Spleen (tissue), 13 donors: ENCODE data around the gene NDUFB3. TPM values are rescaled to one million over a fixed set of nuclear protein-coding genes. Genes with fewer than 3 reads are reported as not detected.
A peak's percentile ranks its signal among the peaks of the same experiment; 100 is the strongest.
"Not testable (repeated sequence)": the region's sequence is repeated elsewhere in the genome, so short reads cannot be mapped to it uniquely, and the experiment has no call there.

ENCODE experiments used
- DNase-seq: peaks from one replicate; pipeline ENCODE4 v3.0.0-alpha.2; 2020
- H3K27ac ChIP-seq, 8 donors: fragments of 200-600 bp; sonication (generic) in 7 of 8; 1 replicate in 4 of 8; 2 replicates in 4 of 8; pipeline versions ENCODE4 v1.5.0 to v1.8.0; 2016 to 2021; ENCODE audit warnings: inconsistent platforms in 4 of 8, mild to moderate bottlenecking in 4 of 8, moderate library complexity in 1 of 8
- H3K27me3 ChIP-seq, 7 donors: fragments of 200-600 bp; sonication (generic) in 6 of 7; replicated peaks in 1 of 7; 1 replicate in 4 of 7; 2 replicates in 3 of 7; pipeline versions ENCODE4 v1.5.0 to v1.8.0; 2016 to 2021; ENCODE audit warnings: inconsistent platforms in 3 of 7, mild to moderate bottlenecking in 1 of 7
- H3K36me3 ChIP-seq, 6 donors: fragments of 200-600 bp; sonication (generic) in 5 of 6; 1 replicate in 4 of 6; 2 replicates in 2 of 6; pipeline versions ENCODE4 v1.5.0 to v1.8.0; 2016 to 2021; ENCODE audit warnings: inconsistent platforms in 2 of 6
- H3K4me1 ChIP-seq, 6 donors: fragments of 200-600 bp; sonication (generic) in 5 of 6; 1 replicate in 3 of 6; 2 replicates in 3 of 6; pipeline versions ENCODE4 v1.5.0 to v1.8.0; 2016 to 2021; ENCODE audit warnings: inconsistent platforms in 3 of 6
- H3K4me3 ChIP-seq, 8 donors: fragments of 200-600 bp; sonication (generic) in 7 of 8; 1 replicate in 4 of 8; 2 replicates in 4 of 8; pipeline versions ENCODE4 v1.5.0 to v1.8.0; 2016 to 2021; ENCODE audit warnings: inconsistent platforms in 4 of 8, mild to moderate bottlenecking in 4 of 8, moderate library complexity in 2 of 8
- H3K9me3 ChIP-seq, 8 donors: fragments of 200-600 bp; sonication (generic) in 7 of 8; 1 replicate in 4 of 8; 2 replicates in 4 of 8; pipeline versions ENCODE4 v1.5.0 to v1.8.0; 2016 to 2021; ENCODE audit warnings: inconsistent platforms in 4 of 8
- CTCF ChIP-seq, 11 experiments: fragments of 200-600 bp in 7 of 11; fragments of 450-650 bp in 4 of 11; sonication (generic) in 4 of 11; IDR thresholded peaks in 8 of 11; conservative IDR thresholded peaks in 3 of 11; 1 replicate in 7 of 11; 2 replicates in 4 of 11; pipeline versions ENCODE4 v1.4.0 to v1.8.0; 2016 to 2021; ENCODE audit warnings: antibody characterized with exemption in 11 of 11, inconsistent platforms in 4 of 11, mild to moderate bottlenecking in 1 of 11
- POLR2A ChIP-seq, 3 donors: fragments of 450-650 bp; IDR thresholded peaks; one replicate each; pipeline ENCODE4 v1.5.1; 2017; ENCODE audit warnings: antibody characterized with exemption in 3 of 3, mild to moderate bottlenecking in 1 of 3
- POLR2AphosphoS5 ChIP-seq, 3 donors: sonication (generic); formaldehyde crosslinking; IDR thresholded peaks; one replicate each; pipeline ENCODE4 v1.5.1; 2017; ENCODE audit warnings: antibody characterized with exemption in 3 of 3
- WGBS, 5 donors: extraction: QIAGEN DNeasy Blood & Tissue Kit in 3 of 5; methylation state at CpG; one replicate each; pipeline versions ENCODE4 v1.1.5 to v1.1.7; 2013 to 2018; 5-methylcytosine and 5-hydroxymethylcytosine counted together
- intact Hi-C: fragments of 100-400 bp; cut with DNase I; formaldehyde crosslinking; loops from one replicate; pipeline ENCODE4 v1.15.0; 2023; ENCODE audit warnings: low total_unique reads
- long read RNA-seq, 2 donors: transcript quantifications; one replicate each; lab custom pipeline, GENCODE V29; 2026
- polyA plus RNA-seq, 3 donors: library from polyadenylated mRNA; stranded (reverse); fragments of 200-250 nt; gene quantifications; one replicate each; pipeline ENCODE4 v1.2.1, GENCODE V29; 2013
- total RNA-seq, 7 donors: library from RNA; depleted of rRNA in 3 of 7; stranded (reverse); fragments of >200 nt in 3 of 7; fragmentation: NEBNext Ultra II Directional in 4 of 7; extraction: Animal tissue kit (Norgen Biotek cat#: 25700) in 4 of 7; gene quantifications; one replicate each; pipeline versions ENCODE4 v1.1.0 to v1.2.1, GENCODE V29; 2016 to 2021
- donor health status: healthy with polysubstance abuse.
- donor health status: DM: no; HTN: no; CAD: no; lungs with moderate emphysema.
- donor health status: DM: no; HTN: no; CAD: no.
- donor health status: Bipolar disorder and iron deficiency.
- donor health status: healthy.
- donor health status: DM: no; HTN: no; CAD: no.
- donor health status: DM: yes; HTN: yes; CAD: no.

NDUFB3 gene
- total RNA-seq: 10 to 100 TPM; 30.0 to 91.5 (median 58.3) TPM
- polyA plus RNA-seq: 10 to 100 TPM; 49.6 to 89.0 (median 69.5) TPM
- long read RNA-seq, donor 1, transcript NDUFB3-201 (3 exons, 755 nt): major isoform, 109 of 202 reads
- long read RNA-seq, donor 1, partial matches to known transcripts: 93 of 202 reads
- long read RNA-seq, donor 1, other reads (novel, unspliced or antisense): 0 of 202 reads
- long read RNA-seq, donor 2, transcript NDUFB3-201 (3 exons, 755 nt): major isoform, 65 of 152 reads
- long read RNA-seq, donor 2, partial matches to known transcripts: 86 of 152 reads
- long read RNA-seq, donor 2, other reads (novel, unspliced or antisense): 0 of 152 reads

GRCh38 chr2:201071479-201072200 lies at the start of gene NDUFB3, which contains the start of gene HYCC2:
TSS of gene NDUFB3 (plus strand) at chr2:201072001. CDS start at chr2:201078883, 6,882 bp downstream.
TSS of gene HYCC2 (minus strand) at chr2:201071671. CDS start at chr2:201024009, 47,662 bp downstream.
- peak; percentile 33 to 74 (median 50) for TF ChIP-seq CTCF (IDR thresholded peaks at IDR 0.05 in 8 of 11, conservative IDR thresholded peaks at IDR 0.05 in 3 of 11)
- TF ChIP-seq POLR2AphosphoS5 (IDR thresholded peaks at IDR 0.05): peak; percentile 96 to 98 (median 97)
- peak in 2 of 3 donors; percentile 20 to 63 for TF ChIP-seq POLR2A (IDR thresholded peaks at IDR 0.05)
- WGBS, 5 donors: 0 to 1% (median 0%) methylated on average over 34 of the region's 34 CpGs
- intact Hi-C loops: loop anchor here (10.0 kb wide), 1 partner anchor 177 kb away; no protein-coding TSS in a partner anchor
- no peaks in the 10 kb centered on the region for H3K27me3 ChIP-seq
- H3K4me1 ChIP-seq: peaks cover 39 to 89% (median 68%) of the 10 kb centered on the region in 6 donors
- peak within 1 kb of the TSS; percentile 67 to 92 (median 82) for H3K4me3 ChIP-seq
- no peaks in the 10 kb centered on the region for H3K9me3 ChIP-seq
- H3K36me3 ChIP-seq: no peaks in the 10 kb centered on the region
- peak within 1 kb of the TSS; percentile 89 to 95 (median 92) for H3K27ac ChIP-seq
- peak; percentile 95 for DNase-seq

- TF ChIP-seq POLR2A (IDR thresholded peaks at IDR 0.05) (no peak), POLR2AphosphoS5 (IDR thresholded peaks at IDR 0.05) (no peak), CTCF (IDR thresholded peaks at IDR 0.05 in 8 of 11, conservative IDR thresholded peaks at IDR 0.05 in 3 of 11) (no peak)
- Histone ChIP-seq H3K36me3 (peaks cover 0 to 50% (median 8%) of the 10 kb centered on the region in 6 donors), H3K27ac (no peak overlapping the region), H3K4me3 (no peak overlapping the region), H3K9me3 (peaks cover 0 to 11% (median 2%) of the 10 kb centered on the region in 8 donors), H3K4me1 (peaks cover 0 to 23% (median 8%) of the 10 kb centered on the region in 6 donors), H3K27me3 (no peaks in the 10 kb centered on the region)
- no peak for DNase-seq
- intact Hi-C loops: no loop called here
Measured at GRCh38 chr2:201024518-201024917, 47.3 kb upstream of the NDUFB3 start.

- DNase-seq, H3K4me3 ChIP-seq, H3K4me1 ChIP-seq, H3K27me3 ChIP-seq, intact Hi-C loops, H3K27ac ChIP-seq: not testable (repeated sequence)
- peaks cover 0 to 35% (median 0%) of the 10 kb centered on the region in 6 donors for H3K36me3 ChIP-seq
- H3K9me3 ChIP-seq: peaks cover 0 to 11% (median 3%) of the 10 kb centered on the region in 8 donors
- 100% methylated on average over 1 to 2 of the region's 2 CpGs; no CpG with 5 or more reads in 1 of the 5 donors for WGBS, 5 donors
Measured at GRCh38 chr2:201034355-201034754, 37.4 kb upstream of the NDUFB3 start.

- intact Hi-C loops, H3K9me3 ChIP-seq, H3K4me1 ChIP-seq, H3K4me3 ChIP-seq, H3K27me3 ChIP-seq, DNase-seq, H3K27ac ChIP-seq: not testable (repeated sequence)
- H3K36me3 ChIP-seq: peaks cover 0 to 55% (median 0%) of the 10 kb centered on the region in 6 donors
- 95 to 99% (median 97%) methylated on average over 4 of the region's 4 CpGs for WGBS, 5 donors
Measured at GRCh38 chr2:201038361-201038760, 33.4 kb upstream of the NDUFB3 start.

- H3K4me1 ChIP-seq: peaks cover 0 to 6% (median 0%) of the 10 kb centered on the region in 6 donors
- DNase-seq: no peak
- no peak overlapping the region for H3K27ac ChIP-seq
- TF ChIP-seq POLR2AphosphoS5 (IDR thresholded peaks at IDR 0.05): no peak
- TF ChIP-seq CTCF (IDR thresholded peaks at IDR 0.05 in 8 of 11, conservative IDR thresholded peaks at IDR 0.05 in 3 of 11): no peak
- no peak for TF ChIP-seq POLR2A (IDR thresholded peaks at IDR 0.05)
- H3K9me3 ChIP-seq: peaks cover 0 to 8% (median 0%) of the 10 kb centered on the region in 8 donors
- no peaks in the 10 kb centered on the region for H3K27me3 ChIP-seq
- H3K36me3 ChIP-seq: peaks cover 0 to 60% (median 0%) of the 10 kb centered on the region in 6 donors
- intact Hi-C loops: no loop called here
- no peak overlapping the region for H3K4me3 ChIP-seq
- WGBS, 5 donors: 95 to 99% (median 98%) methylated on average over 2 of the region's 2 CpGs
Measured at GRCh38 chr2:201038855-201039254, 32.9 kb upstream of the NDUFB3 start.
